T-helper 17 cell (primary cell): ENCODE data around the gene YPEL3. TPM values are rescaled to one million over a fixed set of nuclear protein-coding genes. Genes with fewer than 3 reads are reported as not detected.

Source experiments
- ATAC-seq: fragments of 150-1000 bp; cut with Tn5 transposase; 2 replicates; pipeline ENCODE4 v1.10.0; 2021; ENCODE audit warnings: mild to moderate bottlenecking, moderate library complexity
- DNase-seq, 3 donors: peaks; one replicate each; pipeline versions ENCODE4 v3.0.0 to v3.0.0-alpha.2; 2020 to 2021
- H3K9me3 ChIP-seq: one replicate; pipeline ENCODE4 v1.7.0; 2013; ENCODE audit warnings: low read length, mild to moderate bottlenecking; ENCODE audit not compliant: control insufficient read depth, poor library complexity, severe bottlenecking
- H3K27ac Mint-ChIP-seq: one replicate; pipeline ENCODE4 v1.8.0; 2022; ENCODE audit warnings: mild to moderate bottlenecking, moderate library complexity, mixed read lengths
- H3K27me3 Mint-ChIP-seq: one replicate; pipeline ENCODE4 v1.8.0; 2022; ENCODE audit warnings: mixed read lengths
- H3K36me3 Mint-ChIP-seq: one replicate; pipeline ENCODE4 v1.8.0; 2022; ENCODE audit warnings: low read depth, mixed read lengths
- H3K4me1 Mint-ChIP-seq: one replicate; pipeline ENCODE4 v1.8.0; 2022; ENCODE audit warnings: mild to moderate bottlenecking, mixed read lengths
- H3K4me3 Mint-ChIP-seq: one replicate; pipeline ENCODE4 v1.8.0; 2022; ENCODE audit warnings: mild to moderate bottlenecking, moderate library complexity, mixed read lengths
- total RNA-seq, 4 donors: library from RNA in 2 of 4; stranded (reverse) in 2 of 4; gene quantifications; one replicate each; pipeline ENCODE4 v1.2.3 and lab custom pipeline; 2022 to 2026

The YPEL3 gene
- total RNA-seq, 2 donors from 2014 or later, result 94.9 to 131 TPM

GRCh38 chr16:30066761-30067583 is 29.0 kb downstream of the YPEL3 start:
- peaks cover 26% of the 10 kb centered on the region for H3K4me1 Mint-ChIP-seq
- ATAC-seq (no peak), DNase-seq (no peak)
- no peaks in the 10 kb centered on the region for H3K36me3 Mint-ChIP-seq
- no peaks in the 10 kb centered on the region for H3K27me3 Mint-ChIP-seq
- H3K4me3 Mint-ChIP-seq, result peak overlapping the region; percentile 98
- peak overlapping the region; percentile 96 for H3K27ac Mint-ChIP-seq
- H3K9me3 ChIP-seq, result no peaks in the 10 kb centered on the region

GRCh38 chr16:30065943-30066760 is 29.9 kb downstream of the YPEL3 start:
- H3K4me3 Mint-ChIP-seq, result peak overlapping the region; percentile 98
- no peaks in the 10 kb centered on the region for H3K27me3 Mint-ChIP-seq
- H3K36me3 Mint-ChIP-seq, result no peaks in the 10 kb centered on the region
- H3K4me1 Mint-ChIP-seq, result peaks cover 26% of the 10 kb centered on the region
- no peaks in the 10 kb centered on the region for H3K9me3 ChIP-seq
- H3K27ac Mint-ChIP-seq, result peak overlapping the region; percentile 96
- DNase-seq, result no peak
- no peak for ATAC-seq

GRCh38 chr16:30065102-30065942 is 30.7 kb downstream of the YPEL3 start, which contains the start of gene ALDOA:
Gene ALDOA (plus strand): TSS chr16:30065760. CDS start chr16:30066898, 1,138 bp downstream.
- Mint-ChIP-seq H3K36me3 (no peaks in the 10 kb centered on the region), H3K4me1 (peaks cover 29% of the 10 kb centered on the region), H3K4me3 (peak within 1 kb of the TSS; percentile 98), H3K27me3 (no peaks in the 10 kb centered on the region), H3K27ac (peak within 1 kb of the TSS; percentile 96)
- peak; percentile 90 to 92 (median 91) for DNase-seq
- no peaks in the 10 kb centered on the region for H3K9me3 ChIP-seq
- peak; percentile 88 for ATAC-seq

- peaks cover 29% of the 10 kb centered on the region for H3K4me1 Mint-ChIP-seq
- no peaks in the 10 kb centered on the region for H3K36me3 Mint-ChIP-seq
- peak overlapping the region; percentile 96 for H3K27ac Mint-ChIP-seq
- no peak for ATAC-seq
- no peaks in the 10 kb centered on the region for H3K27me3 Mint-ChIP-seq
- DNase-seq, result no peak
- H3K4me3 Mint-ChIP-seq, result peak overlapping the region; percentile 98
- no peaks in the 10 kb centered on the region for H3K9me3 ChIP-seq
Observed at GRCh38 chr16:30064729-30065101, 31.3 kb downstream of the YPEL3 start.

DNA sequence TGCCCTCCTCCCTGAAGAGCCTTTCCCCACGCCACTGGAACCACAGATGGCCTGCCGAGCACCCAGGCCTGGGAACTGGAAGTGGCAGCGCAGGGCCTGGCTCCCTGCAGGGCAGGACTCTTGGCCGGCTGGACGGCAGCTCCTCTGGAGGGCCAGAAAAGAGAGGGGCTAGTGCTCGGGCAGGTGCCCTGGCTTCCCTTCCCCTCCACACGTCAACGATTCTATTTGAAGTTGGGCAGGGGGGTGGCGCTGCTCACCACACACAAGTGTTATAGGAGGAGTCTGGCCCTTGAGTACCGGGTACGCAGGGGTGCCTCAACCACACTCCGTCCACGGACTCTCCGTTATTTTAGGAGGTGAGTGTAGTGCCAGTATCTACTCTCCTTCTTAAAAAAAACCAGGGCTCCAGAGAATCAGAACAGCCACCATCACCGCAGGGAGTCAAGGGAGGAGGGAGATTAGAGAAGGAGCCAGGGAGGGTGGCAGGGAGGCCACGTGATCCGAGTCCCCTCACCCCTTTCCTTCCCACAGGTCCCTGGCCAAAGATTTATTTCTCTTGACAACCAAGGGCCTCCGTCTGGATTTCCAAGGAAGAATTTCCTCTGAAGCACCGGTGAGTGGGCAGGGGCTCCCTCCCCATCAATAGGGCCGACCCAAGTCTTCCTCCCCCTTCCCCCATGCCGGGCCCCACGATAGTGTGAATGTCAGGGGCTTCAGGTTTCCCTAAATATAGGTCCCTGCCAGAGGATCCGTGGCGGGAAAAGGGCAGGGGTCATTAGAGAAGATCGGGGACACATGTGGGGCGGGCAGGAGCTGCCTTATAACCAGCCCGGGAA is 31.9 kb downstream of the YPEL3 start:
- peak; percentile 29 to 41 (median 32) for DNase-seq
- no peaks in the 10 kb centered on the region for H3K27me3 Mint-ChIP-seq
- H3K9me3 ChIP-seq, result no peaks in the 10 kb centered on the region
- peaks cover 27% of the 10 kb centered on the region for H3K4me1 Mint-ChIP-seq
- H3K36me3 Mint-ChIP-seq, result no peaks in the 10 kb centered on the region
- peak overlapping the region; percentile 96 for H3K27ac Mint-ChIP-seq
- H3K4me3 Mint-ChIP-seq, result peak overlapping the region; percentile 98
- ATAC-seq, result peak; percentile 26

DNA sequence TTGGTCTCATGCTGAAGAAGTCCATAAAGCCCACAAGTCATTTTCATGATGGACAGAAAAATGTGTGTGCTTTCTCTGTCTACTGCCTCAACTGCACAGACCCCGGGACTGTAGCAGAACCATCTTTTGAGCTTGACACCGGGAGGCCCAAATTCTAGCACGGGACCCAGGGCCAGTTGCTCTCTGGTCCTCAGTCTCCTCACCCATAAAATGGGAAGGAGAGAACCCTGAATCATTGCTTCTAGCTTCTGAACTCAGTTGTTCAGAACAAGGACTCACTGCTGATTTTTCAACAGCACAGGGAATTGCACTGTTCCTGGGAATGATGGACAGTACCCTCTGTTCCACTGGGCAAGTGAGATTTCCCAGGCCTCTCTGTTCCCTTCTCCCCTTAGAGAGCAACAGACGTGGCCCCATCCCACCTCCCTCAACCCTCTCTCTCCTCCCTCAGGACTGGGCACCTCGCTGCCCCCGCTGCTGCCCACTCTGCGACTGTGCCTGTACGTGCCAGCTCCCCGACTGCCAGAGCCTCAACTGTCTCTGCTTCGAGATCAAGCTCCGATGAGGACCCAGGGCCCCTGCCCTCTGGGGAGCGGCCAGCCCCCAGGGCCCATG is 32.6 kb downstream of the YPEL3 start:
- Mint-ChIP-seq H3K36me3 (no peaks in the 10 kb centered on the region), H3K27me3 (no peaks in the 10 kb centered on the region), H3K4me3 (peak overlapping the region; percentile 98), H3K27ac (peak overlapping the region; percentile 96), H3K4me1 (peaks cover 25% of the 10 kb centered on the region)
- no peaks in the 10 kb centered on the region for H3K9me3 ChIP-seq
- no peak for ATAC-seq
- DNase-seq, result no peak

GRCh38 chr16:30060836-30061554 is 35.0 kb downstream of the YPEL3 start:
- no peaks in the 10 kb centered on the region for H3K9me3 ChIP-seq
- no peak for DNase-seq
- Mint-ChIP-seq H3K27me3 (no peaks in the 10 kb centered on the region), H3K36me3 (no peaks in the 10 kb centered on the region), H3K4me1 (peaks cover 14% of the 10 kb centered on the region), H3K4me3 (no peak overlapping the region), H3K27ac (no peak overlapping the region)
- ATAC-seq, result no peak

DNA sequence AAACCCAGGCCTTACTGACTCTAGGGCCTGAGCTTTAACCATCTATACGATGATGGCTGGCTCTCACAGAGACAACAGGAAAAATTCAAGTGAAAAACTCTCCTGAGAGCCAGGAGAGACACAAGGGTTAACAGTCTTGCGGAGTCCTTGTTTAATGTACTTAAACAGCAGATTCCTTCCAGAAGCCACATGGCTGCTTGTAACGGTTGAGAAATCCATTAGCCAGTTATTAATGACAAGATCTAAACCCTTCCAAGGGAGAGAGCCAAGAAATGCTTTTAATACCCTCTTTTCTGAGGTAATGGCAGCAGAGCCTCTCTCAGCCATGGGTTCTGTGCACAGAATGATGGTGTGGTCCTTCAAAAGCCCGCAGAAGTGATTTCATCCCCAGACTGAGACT is 35.7 kb downstream of the YPEL3 start:
- Mint-ChIP-seq H3K4me3 (no peak overlapping the region), H3K27me3 (no peaks in the 10 kb centered on the region), H3K4me1 (peaks cover 14% of the 10 kb centered on the region), H3K36me3 (no peaks in the 10 kb centered on the region), H3K27ac (no peak overlapping the region)
- no peaks in the 10 kb centered on the region for H3K9me3 ChIP-seq
- no peak for DNase-seq
- no peak for ATAC-seq

DNA sequence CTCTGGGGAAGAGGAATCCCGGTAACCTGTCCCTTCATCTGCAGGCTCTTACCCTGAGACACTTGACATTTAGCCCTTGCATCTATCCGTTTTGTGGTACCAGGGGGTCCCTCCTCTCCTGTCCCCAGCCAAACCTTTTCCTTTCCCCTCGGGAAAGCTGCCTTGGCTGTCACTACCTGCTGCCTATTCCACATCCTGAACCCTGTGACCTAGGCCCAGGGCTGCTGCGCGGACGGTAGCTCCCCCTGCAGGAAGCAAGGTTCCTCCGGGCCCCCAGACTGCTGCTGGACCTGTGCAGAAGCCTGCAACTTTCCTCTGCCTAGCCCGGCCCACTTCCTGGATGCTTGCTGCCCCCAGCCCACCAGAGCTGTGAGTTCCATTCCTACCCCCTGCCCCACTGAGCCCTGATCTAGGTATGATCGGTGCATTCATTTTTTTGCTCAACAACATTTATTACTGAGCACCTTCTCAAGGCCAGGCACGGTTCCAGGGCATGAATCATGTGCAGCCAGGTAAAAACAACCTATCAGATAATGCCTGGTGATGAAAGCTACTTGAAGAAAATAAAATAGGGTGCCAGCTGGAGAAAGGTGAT is 41.0 kb downstream of the YPEL3 start:
- H3K4me1 Mint-ChIP-seq, result peaks cover 14% of the 10 kb centered on the region
- DNase-seq (peak; percentile 30 to 51 (median 32)), ATAC-seq (peak; percentile 79)
- peak overlapping the region; percentile 83 for H3K27ac Mint-ChIP-seq
- H3K4me3 Mint-ChIP-seq, result peak overlapping the region; percentile 77
- no peaks in the 10 kb centered on the region for H3K9me3 ChIP-seq
- no peaks in the 10 kb centered on the region for H3K27me3 Mint-ChIP-seq
- H3K36me3 Mint-ChIP-seq, result no peaks in the 10 kb centered on the region

- H3K4me3 Mint-ChIP-seq, result peak overlapping the region; percentile 77
Observed at GRCh38 chr16:30054451-30054850, 41.6 kb downstream of the YPEL3 start.

GRCh38 chr16:30053376-30054015 is 42.5 kb downstream of the YPEL3 start:
- H3K27ac Mint-ChIP-seq, result no peak overlapping the region
- peak; percentile 16 for ATAC-seq
- no peaks in the 10 kb centered on the region for H3K9me3 ChIP-seq

More at GRCh38 chr16:30054451-30054850, 41.6 kb downstream of the YPEL3 start:
- Mint-ChIP-seq H3K27me3 (no peaks in the 10 kb centered on the region), H3K27ac (peak overlapping the region; percentile 83), H3K4me1 (peaks cover 14% of the 10 kb centered on the region), H3K36me3 (no peaks in the 10 kb centered on the region)
- no peak for DNase-seq
- no peaks in the 10 kb centered on the region for H3K9me3 ChIP-seq
- no peak for ATAC-seq

More at GRCh38 chr16:30053376-30054015, 42.5 kb downstream of the YPEL3 start:
- Mint-ChIP-seq H3K27me3 (no peaks in the 10 kb centered on the region), H3K36me3 (no peaks in the 10 kb centered on the region), H3K4me1 (peaks cover 14% of the 10 kb centered on the region), H3K4me3 (peak overlapping the region; percentile 94)
- DNase-seq, result no peak
